HUDEP-2 (cell line): ENCODE measurements around the gene ZACN.
A peak's percentile ranks its signal among the peaks of the same experiment; 100 is the strongest.
"Not testable (repeated sequence)": the region's sequence is repeated elsewhere in the genome, so short reads cannot be mapped to it uniquely, and the experiment has no call there.

ENCODE experiments used
- DNase-seq, 76 experiments: peaks; one replicate each; lab custom pipeline; 2025; ENCODE audit not compliant: unreplicated experiment in 76 of 76; lab: John Stamatoyannopoulos, UW

Gene ZACN

DNA sequence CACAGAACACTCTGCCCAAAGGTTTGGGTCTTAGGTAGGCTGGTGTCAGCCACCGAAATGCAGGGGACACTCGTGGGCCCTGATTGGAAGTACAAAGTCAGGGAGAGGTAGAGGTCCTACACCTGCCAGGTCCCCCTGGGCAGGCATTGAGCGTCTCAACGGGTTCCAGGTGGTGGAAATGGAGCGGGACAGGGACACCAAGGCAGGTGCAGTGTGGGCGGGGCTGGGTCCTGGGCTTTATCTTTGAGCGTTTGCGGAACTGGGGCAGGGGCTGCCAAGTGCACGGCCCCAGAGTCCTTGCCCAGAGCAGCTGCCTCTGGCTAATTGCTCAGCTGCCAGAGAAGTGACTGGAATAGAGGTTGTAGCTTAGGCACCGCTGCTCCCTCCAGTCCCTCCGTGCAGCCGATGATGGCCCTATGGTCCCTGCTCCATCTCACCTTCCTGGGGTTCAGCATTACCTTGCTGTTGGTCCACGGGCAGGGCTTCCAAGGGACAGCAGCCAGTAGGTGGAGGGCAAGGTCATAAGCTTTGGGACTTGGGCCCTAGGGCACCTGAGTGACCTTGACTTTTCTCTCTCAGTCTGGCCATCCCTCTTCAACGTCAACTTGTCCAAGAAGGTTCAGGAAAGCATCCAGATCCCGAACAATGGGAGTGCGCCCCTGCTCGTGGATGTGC, at the start of gene ZACN:
Gene ZACN, plus strand, starts transcription at position 323 of the 675 bp plus-strand sequence. Its CDS starts 83 bp downstream, at position 406.
- DNase-seq: no peak

DNA sequence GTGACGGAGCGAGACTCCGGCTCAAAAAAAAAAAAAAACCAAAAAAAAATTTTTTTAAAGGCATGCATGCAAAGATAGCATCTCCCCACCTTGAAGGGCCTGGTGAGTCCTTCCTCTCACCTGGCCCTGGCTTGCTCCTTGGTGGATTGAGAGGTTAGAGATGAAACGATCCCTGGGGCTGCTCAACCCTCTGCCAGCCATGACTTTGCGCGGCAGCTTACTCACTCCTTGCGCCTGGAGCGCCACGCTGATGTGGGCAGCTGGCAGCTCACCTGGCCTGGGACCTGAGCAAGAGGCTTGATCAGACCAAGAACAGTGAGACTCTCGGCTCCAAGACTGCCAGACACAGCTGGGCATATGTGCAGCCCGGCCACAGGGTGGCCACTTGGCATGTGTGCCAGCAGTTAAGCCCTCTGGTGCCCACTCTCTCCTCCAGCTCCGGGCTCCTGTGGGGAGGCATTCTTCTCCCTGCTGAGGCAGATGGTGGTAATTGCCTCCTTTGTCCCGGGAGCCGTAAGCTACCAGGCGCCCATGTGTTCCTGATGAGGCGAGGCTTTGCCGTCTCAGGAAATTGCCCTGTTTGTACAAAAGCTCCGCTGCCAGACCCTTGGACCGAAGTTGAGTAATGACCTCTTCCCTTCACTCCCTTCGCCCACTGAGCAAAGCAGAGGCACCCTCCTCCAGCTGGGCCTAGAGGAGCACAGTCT, 46.8 kb upstream of the ZACN start:
- DNase-seq: no peak

DNA sequence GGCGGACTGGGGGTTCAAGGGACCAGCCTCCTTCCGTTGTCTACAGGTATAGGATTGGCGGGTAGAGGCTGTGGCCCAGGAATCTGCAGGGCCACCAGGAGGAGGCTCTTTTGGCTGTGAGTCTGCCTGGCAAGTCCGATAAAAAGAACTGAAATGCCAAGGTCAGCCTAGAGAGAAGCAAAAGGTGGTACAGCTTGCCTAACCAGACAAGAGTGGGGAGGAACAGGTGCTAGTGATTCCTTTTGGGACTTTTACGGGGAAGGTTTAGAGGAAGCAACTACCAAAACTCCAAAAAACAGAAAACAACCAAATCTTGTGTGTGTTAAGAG, 46.2 kb upstream of the ZACN start:
- DNase-seq: no peak

DNA sequence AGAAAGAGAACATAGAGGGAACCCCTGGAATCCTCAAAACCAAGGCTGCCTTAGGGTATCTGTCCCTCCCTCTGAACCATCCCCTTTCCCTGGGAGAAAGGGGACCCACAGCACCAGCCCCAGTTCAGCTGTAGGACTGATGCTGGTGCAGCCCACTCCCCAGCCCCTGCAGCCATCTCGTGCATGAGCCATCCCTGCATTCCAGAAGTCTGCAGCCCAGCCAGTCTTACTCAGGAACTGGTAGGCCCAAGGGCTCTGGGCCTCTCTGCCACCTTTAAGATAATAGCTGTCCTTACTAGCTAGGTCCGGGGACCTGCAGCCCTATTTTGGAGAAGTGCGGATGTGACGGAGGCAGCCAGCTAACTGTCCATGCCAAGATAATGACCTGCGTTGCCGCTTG, 45.8 kb upstream of the ZACN start:
- no peak for DNase-seq

DNA sequence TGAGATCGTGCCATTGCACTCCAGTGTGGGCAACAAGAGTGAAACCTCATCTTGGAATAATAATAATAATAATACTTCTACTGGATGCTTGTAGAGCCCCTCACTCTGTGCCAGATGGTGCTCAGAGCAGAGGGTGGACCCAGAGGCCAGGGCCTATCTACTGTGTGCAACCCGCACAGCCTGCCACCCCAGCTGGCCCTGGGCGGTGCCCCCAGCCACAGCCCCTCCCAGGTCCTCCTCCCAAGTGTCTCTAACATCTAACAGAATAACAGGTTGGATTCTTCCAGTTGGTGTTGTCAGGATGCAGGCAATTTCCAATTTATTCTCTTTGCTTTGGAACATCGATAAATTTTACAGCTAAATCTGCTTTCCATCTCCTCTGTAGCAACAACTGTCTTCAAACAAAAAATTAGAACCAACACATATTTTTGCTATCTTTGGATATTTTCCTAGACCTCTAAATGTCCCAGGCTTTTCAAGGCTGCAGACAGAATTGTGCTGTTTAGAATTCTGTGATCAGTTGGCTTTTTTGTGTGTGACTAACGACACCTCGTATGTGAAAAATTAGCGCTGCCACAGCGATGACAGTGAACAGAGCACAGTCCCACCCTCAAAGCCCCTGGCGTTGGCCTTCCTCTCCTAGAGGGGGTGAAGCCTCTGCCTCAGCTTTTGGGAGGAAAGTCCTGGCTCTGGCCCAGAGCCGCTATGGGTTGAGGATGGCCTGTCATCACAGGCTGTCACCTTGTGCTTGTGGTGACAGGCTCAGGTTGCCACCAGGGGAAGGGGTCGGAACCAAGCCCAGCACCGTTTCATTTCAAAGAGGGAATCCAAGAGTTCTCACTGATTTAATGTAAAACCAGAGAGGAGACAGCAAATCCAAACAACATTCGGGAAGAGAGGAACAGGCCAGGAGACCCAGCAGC, 44.3 kb upstream of the ZACN start:
- DNase-seq: peak in 67 of 76 experiments; percentile 3 to 80 (median 60)

DNA sequence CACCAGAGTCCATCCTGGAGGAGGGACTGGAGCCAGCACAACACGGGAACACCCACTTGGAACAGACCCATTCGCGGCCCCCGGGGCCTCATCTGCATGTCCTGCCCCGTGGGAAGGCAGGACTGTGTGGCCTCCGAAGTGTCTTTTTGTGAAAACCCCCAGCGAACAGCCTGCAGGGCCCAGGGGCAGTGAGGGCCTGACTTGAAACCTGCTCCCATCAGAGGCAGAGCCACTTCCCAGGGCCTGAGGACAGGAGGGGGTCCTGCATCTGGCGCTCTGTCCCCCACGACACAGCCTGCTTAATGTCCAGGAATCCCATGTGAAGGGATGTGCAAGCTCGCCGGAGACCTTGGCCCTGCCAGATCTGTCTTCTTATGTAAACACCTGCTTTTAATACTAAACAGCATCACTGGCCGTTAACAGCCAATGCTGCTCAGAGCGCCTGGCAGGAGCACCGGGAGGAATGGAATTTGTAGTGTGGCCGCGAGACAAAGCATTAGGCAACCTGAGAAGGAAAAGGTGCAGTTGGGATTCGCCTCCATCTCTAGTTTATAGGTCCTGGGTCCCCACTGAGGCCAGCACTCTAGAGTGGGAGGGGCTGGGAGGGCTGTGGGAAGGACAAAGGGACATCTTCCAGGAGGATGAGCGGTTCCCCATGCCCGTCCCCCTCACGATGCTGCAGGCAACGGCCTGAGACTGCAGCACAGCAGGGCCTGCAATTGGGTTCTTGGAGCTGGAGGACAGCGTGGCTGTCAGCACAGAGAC, 42.3 kb upstream of the ZACN start:
- DNase-seq: no peak

DNA sequence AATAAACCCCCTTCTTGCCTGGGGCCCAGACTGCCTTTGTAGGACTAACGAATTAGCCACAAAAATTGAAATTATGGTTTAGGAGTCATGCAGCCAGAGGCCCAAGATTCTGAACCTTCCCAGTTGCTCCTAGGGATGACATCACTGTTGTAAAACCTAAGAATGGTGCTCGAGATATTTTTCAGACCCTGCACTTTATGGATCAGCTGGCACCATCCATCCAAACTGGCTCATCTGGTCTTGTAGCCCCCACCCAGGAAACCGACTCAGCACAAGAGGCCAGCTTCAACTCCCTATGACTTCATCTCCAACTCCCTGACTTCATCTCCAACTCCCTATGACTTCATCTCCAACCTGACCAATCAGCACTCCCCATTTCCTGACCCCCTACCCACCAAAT, 40.9 kb upstream of the ZACN start:
- no peak for DNase-seq

DNA sequence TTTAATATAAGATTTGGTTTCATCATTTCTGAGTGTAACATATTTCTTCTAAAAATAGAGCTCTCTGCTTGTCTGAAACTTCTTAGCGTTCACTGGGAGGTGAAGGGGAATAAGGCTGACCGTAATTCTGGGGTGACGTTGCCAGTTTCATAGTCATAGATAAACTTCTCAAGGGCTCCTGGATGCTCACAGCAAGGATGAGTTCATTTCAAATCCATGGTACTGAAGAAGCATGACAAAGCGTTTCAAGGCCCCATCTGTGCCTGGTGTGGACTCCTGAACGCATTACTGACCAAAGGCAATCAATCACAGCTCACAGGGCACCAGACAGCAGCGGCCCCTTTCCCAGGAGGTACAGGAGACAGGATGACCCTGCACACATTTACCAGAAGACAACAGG, 39.9 kb upstream of the ZACN start:
- DNase-seq: no peak

DNA sequence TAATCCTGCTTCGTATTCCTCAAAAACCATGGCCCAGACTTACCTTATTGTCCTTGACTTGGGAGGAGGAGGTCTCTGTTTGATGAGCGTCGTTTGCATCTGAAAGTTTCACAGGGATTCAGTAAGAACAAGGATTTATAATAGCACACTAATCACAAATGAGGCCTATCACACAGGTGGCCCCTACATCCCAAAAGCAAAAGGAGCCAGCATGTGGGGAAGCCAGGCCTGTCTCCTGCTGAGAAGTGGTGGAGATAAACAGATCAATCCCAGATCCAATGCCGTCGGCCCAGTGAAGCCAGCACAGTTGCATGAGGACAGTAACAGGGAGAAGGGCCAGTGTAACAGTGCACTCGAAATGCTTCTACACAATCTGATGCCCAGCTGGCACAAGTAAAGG, 38.6 kb upstream of the ZACN start:
- no peak for DNase-seq

DNA sequence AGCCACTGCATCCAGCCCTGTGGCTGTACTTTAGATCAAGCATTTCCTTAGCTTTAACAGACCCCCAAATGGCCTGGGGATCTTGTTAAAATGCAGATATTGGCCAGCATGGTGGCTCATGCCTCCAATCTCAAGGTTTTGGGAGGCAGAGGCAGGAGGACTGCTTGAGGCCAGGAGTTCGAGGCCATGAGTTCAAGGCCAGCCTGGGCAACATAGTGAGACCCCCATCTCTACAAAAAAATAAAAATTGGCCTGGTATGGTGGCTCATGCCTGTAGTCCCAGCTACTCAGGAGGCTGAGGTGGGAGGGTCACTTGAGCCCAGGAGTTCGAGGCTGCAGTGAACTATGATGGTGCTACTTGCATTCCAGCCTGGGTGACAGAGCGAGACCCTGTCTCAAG, 36.1 kb upstream of the ZACN start:
- DNase-seq: not testable (repeated sequence)

DNA sequence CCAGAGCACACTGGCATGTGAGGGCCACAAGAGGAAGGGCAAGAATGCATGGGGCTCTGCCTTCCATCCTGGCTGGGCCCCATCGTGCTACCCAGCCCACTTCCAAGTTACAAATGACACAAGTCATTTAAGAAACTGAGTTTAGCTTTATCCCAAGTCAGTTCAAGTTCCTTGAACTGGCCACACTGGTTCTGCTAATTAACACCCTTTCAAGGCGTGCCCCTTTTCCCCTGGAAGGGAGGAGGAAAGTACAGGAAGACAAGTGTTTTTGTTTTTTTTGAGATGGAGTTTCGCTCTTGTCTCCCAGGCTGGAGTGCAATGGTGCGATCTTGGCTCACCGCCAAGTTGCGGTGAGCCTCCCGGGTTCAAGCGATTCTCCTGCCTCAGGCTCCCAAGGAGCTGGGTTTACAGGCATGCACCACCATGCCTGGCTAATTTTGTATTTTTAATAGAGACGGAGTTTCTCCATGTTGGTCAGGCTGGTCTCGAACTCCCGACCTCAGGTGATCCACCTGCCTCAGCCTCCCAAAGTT, 34.4 kb upstream of the ZACN start:
- DNase-seq: not testable (repeated sequence)

DNA sequence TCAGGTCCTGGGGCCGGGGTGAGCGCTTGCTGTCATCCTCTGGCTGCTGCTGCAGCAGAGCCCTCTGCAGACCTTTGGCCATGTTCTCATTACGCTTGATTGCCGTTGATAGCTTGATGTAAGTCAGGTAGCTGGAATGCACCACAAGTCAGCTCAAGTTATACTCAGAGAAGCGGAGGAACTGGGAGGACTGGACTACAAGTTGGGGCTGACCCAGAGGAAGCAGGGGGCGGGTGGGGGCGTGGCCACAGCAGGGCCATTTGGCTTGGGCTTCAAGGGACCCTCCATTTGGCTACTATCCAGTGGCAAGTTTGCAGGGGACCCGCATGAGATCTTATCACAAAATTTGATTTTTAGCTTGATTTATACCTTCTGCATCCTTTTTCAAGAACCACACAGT, 32.9 kb upstream of the ZACN start:
- no peak for DNase-seq

DNA sequence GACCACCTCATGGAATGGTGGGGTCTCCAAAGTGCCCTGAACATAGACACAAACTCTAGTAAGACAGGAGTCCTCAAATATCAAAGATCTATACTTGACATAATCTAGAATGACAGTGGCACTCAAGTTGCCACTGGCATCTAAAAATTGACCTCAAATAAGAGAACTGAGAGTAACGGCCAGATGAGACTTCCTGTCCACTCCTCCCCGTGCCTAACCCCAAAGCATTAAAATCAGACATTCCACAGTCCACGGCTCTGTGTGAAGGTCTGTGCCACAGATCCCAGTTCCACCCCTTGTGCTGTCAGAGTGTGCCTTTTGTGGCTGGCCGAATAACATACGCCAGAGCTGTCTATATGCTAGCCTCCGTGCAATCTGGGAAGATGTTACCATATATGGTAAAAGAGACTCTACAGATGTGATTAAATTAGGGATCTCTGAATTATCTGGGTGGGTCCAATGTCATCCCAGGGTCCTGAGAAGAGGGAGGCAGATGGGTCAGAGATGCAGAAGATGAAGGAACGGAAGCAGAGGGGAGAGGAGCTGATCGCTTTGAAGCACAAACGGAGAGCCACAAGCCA, 30.9 kb upstream of the ZACN start:
- no peak for DNase-seq

DNA sequence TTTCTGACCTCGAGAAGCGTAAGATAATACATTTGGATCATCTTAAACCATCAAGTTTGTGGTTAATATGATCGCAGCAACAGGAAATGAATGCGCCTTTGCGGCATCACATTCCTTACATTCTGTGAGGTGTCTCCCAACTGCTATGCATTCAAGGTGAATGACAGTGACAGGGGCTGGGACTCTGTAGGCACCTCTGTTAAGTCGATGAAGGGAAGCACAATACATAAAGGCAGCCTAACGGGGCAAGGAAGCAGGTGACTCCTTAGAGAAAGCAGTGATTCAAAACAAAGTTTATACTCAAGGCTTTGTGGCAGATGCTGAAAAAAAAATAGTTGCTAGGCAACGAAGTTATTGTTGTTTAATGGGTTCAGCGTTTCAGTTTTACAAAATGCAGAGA, 30.3 kb upstream of the ZACN start:
- no peak for DNase-seq

DNA sequence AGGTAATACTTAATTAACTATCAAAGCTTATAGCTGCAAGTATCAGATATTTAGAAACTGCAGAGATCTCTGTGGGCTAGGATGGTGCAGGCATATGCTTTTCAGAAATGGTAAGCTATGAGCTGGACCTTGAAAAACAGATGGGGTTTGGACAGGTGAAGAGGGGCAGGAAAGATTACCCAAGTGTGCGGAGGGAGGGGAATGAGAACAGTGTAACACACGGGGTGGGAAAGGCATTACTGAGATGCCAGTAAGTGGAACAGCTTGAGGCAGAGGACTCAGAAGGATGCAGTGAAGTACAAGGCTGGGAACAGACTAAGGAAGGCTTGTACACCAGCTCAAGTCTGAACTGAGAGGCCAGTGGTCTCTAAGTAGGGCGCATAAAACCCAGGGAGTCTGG, 29.7 kb upstream of the ZACN start:
- DNase-seq: no peak

DNA sequence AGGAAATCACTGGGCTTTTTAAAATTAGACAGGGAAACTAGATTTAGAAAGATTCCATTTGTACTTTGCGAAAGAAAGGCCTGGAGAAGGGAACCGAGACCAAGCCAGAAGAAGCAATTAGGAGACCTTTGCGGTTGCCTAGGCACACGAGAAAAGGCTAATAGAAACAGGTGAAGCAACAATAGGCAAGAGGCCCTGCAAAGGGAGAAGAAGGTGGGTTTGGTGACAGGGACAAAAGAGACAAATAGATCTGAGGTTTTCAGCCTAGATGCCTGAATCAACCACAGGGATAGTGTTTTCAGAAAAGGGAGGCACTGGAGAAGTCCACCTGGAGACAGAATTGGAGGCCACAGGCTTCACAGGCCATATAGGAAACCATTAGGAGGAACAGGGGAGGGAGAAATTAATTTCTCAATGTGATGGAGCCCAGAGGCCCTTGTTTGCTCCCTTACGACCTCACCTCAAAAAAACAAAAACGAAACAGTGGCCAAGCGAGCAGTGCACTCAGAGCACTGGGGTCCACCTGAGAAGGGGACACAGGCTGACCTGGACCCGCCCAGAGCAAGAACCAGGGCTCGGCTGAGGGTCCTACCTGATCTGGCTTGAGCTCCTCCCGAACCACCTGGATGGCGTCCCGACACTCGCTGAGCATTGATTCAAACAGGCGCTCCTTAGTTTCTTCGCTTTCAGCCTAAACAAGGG, 29.0 kb upstream of the ZACN start:
- DNase-seq: no peak

DNA sequence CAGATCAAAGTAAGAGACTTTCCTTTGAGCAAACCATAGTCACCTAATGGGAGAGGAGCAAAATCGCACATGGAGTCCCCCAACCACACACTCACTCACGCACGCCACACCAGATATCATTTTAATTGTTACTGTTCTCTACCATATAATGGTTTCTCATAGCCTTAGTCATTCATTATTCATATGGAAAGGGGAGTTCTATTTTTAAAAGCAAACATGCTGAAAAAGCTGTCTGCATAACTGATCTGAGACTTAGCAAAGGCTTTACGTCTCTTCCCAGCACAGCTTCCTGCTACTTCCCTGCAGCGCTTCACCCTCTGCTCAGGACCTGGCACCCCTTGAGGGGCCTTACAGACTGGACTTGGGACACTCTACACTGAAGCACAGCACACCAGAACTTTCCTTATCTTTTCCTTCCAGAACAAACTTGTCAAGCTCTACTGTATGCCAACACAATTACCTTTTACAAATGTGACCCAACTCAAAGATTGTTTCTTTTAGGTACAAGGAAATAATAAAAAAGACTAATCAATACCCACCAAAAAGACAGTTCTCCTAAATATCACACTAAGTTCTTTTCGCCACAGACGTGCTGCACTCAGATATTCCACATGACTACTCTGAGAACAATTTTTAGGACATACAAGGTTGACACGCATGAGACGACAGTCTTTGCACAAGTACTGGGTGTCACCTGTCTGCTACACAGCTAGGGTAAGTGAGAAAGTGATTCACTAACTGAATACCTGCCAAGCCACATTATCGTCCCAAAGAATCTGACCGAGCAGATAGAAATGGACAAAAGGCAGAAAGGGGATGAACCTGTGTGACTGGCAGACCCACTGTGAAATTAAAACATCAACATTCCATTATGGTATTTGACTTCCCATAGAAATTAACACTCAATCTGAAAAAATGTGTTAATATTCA, 28.2 kb upstream of the ZACN start:
- DNase-seq: no peak

DNA sequence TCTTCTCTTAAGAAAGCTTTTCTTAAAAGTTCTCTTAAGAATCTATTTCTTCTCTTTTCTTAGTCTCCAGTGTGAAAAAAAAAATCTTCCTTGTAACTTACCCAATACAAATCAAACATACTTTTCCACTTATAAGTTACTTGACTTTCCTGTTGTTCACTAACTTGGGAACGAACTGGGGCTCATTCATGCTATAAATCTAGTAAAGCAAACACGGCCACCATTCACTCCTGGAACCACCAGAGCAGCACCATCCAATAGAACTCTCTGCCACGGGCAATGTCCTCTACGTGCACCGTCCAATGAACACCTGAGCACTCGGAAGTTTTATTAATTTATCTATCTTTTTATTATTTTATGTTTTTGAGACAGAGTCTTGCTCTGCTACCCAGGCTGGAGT, 27.4 kb upstream of the ZACN start:
- DNase-seq: no peak
